ENCODE data around the gene CACNB3.

- TF ChIP-seq POLR2A (IDR thresholded peaks at IDR 0.05) = no peak
- no peak for TF ChIP-seq POLR2AphosphoS5 (IDR thresholded peaks at IDR 0.05)
- TF ChIP-seq EP300 (IDR thresholded peaks at IDR 0.05) = no peak
These were observed 36.4 kb upstream of the CACNB3 start for GRCh38 chr12:48781750-48782456.
